GM10248 (cell line): Measurements from ENCODE around the gene RPUSD3.

Experiments used
- CTCF ChIA-PET: fragments of 300-600 bp; sonication (Branson Sonifier 250); formaldehyde crosslinking; extraction: SDS; loops from one replicate; lab custom pipeline; 2021; ENCODE audit warnings: antibody characterized with exemption; lab: Yijun Ruan, JAX
- POLR2A ChIA-PET: fragments of 350-650 bp; sonication (Branson Sonifier 250); formaldehyde crosslinking; extraction: SDS; loops from one replicate; lab custom pipeline; 2020; ENCODE audit warnings: antibody characterized with exemption; lab: Yijun Ruan, JAX
- DNase-seq: peaks from one replicate; pipeline ENCODE4 v3.0.0; 2012; ENCODE audit errors: extremely low spot score
- TF ChIP-seq, protein P1 (sequence below): IDR thresholded peaks from 2 replicates; pipeline ENCODE4 v1.5.1; 2012; ENCODE audit warnings: mild to moderate bottlenecking, low read depth; ENCODE audit errors: extremely low read depth, missing control alignments, control extremely low read depth

The RPUSD3 gene, protein sequence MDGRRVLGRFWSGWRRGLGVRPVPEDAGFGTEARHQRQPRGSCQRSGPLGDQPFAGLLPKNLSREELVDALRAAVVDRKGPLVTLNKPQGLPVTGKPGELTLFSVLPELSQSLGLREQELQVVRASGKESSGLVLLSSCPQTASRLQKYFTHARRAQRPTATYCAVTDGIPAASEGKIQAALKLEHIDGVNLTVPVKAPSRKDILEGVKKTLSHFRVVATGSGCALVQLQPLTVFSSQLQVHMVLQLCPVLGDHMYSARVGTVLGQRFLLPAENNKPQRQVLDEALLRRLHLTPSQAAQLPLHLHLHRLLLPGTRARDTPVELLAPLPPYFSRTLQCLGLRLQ

DNA sequence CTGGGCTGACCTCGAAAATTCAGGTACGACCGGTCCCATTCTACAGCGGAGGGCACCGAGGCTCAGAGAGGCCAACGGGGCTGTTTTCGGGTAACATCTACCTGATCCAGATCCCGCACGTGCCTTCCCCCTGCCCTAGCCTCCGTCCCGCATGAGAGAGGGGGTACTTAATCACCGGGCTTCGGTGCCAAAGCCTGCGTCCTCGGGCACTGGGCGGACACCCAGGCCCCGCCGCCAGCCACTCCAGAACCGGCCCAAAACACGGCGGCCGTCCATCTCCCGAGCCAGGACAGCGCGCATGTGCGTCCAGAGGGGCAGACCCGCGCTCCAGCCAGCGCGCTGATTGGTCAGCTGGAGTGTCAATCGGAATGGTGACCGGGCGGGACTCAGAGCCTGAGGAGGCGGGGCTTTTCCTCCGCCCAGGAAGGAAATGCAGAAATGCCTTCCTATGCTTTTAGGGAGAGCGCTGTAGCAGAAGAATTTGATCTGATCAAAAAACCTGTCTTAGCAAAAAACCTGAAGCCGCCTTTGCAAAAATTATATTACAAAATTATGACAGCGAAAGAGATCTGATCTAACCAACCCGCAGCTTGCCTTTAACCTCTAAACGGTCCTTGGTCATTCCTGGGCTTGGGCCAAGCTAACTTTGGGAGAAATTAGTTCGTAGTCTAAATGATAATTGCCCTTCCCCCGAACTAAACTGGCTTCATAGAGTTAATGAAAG, at the start of gene RPUSD3:
Gene RPUSD3, minus strand, starts transcription at position 294 of the 724 bp plus-strand sequence. Its CDS starts 18 bp downstream, at position 276.
- POLR2A ChIA-PET = no interaction called here
- CTCF ChIA-PET = interaction anchor here (1.0 to 2.0 kb wide), 4 partner anchors 9 to 477 kb away, joined by 3 to 4 read pairs (median 3); partner anchors contain the start of gene SEC13
- TF ChIP-seq, protein P1, sequence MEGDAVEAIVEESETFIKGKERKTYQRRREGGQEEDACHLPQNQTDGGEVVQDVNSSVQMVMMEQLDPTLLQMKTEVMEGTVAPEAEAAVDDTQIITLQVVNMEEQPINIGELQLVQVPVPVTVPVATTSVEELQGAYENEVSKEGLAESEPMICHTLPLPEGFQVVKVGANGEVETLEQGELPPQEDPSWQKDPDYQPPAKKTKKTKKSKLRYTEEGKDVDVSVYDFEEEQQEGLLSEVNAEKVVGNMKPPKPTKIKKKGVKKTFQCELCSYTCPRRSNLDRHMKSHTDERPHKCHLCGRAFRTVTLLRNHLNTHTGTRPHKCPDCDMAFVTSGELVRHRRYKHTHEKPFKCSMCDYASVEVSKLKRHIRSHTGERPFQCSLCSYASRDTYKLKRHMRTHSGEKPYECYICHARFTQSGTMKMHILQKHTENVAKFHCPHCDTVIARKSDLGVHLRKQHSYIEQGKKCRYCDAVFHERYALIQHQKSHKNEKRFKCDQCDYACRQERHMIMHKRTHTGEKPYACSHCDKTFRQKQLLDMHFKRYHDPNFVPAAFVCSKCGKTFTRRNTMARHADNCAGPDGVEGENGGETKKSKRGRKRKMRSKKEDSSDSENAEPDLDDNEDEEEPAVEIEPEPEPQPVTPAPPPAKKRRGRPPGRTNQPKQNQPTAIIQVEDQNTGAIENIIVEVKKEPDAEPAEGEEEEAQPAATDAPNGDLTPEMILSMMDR = no peak
- peak; percentile 100 for DNase-seq

DNA sequence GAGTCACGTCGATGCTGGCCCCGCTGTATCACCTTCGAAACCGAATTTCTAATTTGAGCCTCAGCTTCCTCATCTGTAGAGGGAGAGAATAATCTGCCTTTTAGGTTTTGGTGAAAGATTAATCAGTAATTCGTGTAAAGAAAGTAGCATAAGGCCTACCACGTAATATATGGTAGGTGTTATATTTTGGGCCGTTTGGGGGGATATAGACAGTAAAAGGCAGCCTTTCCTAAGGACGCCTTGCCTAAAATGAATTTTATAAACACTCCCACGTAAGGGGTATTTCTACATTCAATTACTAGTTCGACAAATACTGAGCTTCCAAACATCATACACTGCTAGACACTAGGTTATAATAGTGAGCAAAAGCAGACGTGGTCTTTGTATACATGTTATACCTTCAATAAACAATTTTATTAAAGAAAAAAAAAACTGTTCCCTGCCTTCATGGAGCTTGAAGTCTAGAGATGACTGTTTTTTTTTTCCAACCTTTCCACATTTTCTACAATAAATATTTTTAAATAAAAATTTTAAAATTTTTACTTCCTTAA, 47.3 kb upstream of the RPUSD3 start:
- ChIA-PET POLR2A (no interaction called here), CTCF (interaction anchor here (0.8 to 2.7 kb wide), 8 partner anchors 9 to 43 kb away, joined by 3 to 12 read pairs (median 4); partner anchors contain the start of genes CIDEC and CRELD1)
- no peak for DNase-seq
- TF ChIP-seq, protein P1 = no peak

DNA sequence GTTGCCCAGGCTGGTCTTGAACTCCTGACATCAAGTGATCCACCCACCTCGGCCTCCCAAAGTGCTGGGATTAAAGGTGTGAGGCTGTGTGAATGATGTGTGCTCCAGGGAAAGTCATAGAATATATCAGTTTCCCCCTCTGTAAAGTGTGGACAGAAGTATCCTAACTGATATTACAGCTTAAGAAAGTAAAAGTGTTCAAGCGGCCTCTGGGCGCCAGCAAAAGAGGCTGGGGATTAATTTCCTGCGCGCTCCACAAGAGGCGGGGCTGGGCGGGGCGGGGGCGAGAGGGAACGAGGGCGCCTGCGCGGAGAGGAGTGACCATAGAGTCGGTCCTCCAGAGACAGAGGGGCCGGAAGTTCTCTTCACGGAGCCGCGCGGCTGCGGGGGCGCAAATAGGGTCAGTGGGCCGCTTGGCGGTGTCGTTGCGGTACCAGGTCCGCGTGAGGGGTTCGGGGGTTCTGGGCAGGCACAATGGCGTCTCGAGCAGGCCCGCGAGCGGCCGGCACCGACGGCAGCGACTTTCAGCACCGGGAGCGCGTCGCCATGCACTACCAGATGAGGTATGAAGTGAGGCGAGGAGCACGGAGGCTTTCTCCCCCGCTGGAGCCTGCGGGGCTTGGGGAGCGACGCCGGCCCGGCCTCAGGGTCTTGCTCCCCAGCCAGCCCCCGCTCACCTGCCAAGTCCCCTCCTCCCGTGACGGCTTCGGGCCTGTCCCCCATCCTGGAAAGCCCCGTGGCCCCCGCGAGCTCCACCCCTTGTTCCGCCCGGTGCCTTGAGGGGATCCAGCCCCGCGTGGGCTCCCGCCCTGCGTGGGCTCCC, 46.7 kb upstream of the RPUSD3 start, which contains the start of gene JAGN1:
Gene JAGN1, plus strand, starts transcription at position 362 of the 823 bp plus-strand sequence. Its CDS starts 113 bp downstream, at position 475.
- ChIA-PET POLR2A (no interaction called here), CTCF (interaction anchor here (0.8 to 2.7 kb wide), 6 partner anchors 10 to 43 kb away, joined by 3 to 12 read pairs (median 4); partner anchors contain the start of genes CIDEC and CRELD1)
- peak; percentile 95 for DNase-seq
- TF ChIP-seq, protein P1 = no peak

DNA sequence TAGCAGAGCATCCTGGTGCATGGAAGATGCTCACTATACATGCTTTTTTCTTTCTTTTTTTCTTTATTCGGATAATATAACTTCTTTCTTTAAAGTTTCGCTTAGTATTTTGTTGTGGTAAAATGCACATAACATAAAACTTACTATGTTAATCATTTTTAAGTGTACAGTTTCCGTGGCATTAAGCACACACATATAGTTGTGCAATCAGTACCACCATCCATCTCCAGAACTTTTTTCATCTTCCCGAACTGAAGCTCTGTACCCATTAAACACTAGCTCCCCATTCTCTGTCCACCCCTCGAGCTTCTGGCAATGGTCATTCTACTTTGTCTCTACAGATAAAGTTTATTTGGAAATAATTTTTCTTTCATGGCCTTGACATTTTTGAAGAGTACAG, 45.6 kb upstream of the RPUSD3 start:
- DNase-seq = no peak
- ChIA-PET POLR2A (interaction anchor here (0.6 kb wide), 1 partner anchor 65 kb away, joined by 3 read pairs; no protein-coding TSS in a partner anchor), CTCF (interaction anchor here (1.8 to 2.7 kb wide), 2 partner anchors 10 to 43 kb away, joined by 9 to 12 read pairs; partner anchors contain the start of gene CIDEC)
- TF ChIP-seq, protein P1 = no peak

DNA sequence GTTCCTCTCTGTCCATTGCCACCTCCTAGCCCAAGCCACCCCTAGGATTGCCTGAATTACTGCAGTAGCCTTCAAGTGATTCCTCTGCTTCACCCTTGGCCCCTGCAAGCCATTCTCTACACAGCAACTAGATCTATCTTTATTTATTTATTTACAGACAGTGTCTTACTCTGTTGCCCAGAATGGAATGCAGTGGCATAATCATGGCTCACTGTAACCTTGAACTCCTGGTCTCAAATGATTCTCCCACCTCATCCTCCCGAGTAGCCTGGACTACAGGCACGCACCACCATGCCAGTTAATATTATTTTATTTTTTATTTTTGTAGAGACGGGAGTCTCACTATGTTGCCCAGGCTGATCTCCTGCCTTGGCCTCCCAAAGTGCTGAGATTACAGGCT, 44.7 kb upstream of the RPUSD3 start:
- TF ChIP-seq, protein P1 = no peak
- no peak for DNase-seq
- CTCF ChIA-PET = interaction anchor here (2.7 kb wide), 1 partner anchor 9 kb away, joined by 12 read pairs; the partner anchor contains the start of gene CIDEC
- POLR2A ChIA-PET = no interaction called here
